Panc1 (cell line): ENCODE measurements around the gene LCOR.

ENCODE experiments used
- POLR2AphosphoS5 ChIP-seq: IDR thresholded peaks from 2 replicates; pipeline ENCODE4 v1.6.1; 2012; ENCODE audit warnings: mild to moderate bottlenecking, low read depth, low read length, moderate library complexity
- REST ChIP-seq, 2 experiments: IDR thresholded peaks; 2 replicates each; pipeline ENCODE4 v1.6.1; 2011 to 2012; ENCODE audit warnings: low read depth in 2 of 2, control low read depth in 1 of 2, low read length in 1 of 2, mild to moderate bottlenecking in 1 of 2, moderate library complexity in 1 of 2; ENCODE audit not compliant: insufficient read depth in 1 of 2
- SIN3A ChIP-seq: IDR thresholded peaks from 2 replicates; pipeline ENCODE4 v1.6.1; 2012; ENCODE audit warnings: low read depth, mild to moderate bottlenecking, low read length, moderate library complexity, borderline replicate concordance; ENCODE audit not compliant: insufficient read depth
- TCF7L2 ChIP-seq: IDR thresholded peaks from 2 replicates; pipeline ENCODE4 v1.6.1; 2011; ENCODE audit warnings: mild to moderate bottlenecking, low read depth, low read length, inconsistent platforms
- TF ChIP-seq, protein P1 (sequence below): fragments of 450-650 bp; IDR thresholded peaks from 2 replicates; pipeline ENCODE4 v1.5.1; 2017; ENCODE audit warnings: mild to moderate bottlenecking

GRCh38 chr10:96991313-96991841 is 159.3 kb downstream of the LCOR start:
- TF ChIP-seq, protein P1, sequence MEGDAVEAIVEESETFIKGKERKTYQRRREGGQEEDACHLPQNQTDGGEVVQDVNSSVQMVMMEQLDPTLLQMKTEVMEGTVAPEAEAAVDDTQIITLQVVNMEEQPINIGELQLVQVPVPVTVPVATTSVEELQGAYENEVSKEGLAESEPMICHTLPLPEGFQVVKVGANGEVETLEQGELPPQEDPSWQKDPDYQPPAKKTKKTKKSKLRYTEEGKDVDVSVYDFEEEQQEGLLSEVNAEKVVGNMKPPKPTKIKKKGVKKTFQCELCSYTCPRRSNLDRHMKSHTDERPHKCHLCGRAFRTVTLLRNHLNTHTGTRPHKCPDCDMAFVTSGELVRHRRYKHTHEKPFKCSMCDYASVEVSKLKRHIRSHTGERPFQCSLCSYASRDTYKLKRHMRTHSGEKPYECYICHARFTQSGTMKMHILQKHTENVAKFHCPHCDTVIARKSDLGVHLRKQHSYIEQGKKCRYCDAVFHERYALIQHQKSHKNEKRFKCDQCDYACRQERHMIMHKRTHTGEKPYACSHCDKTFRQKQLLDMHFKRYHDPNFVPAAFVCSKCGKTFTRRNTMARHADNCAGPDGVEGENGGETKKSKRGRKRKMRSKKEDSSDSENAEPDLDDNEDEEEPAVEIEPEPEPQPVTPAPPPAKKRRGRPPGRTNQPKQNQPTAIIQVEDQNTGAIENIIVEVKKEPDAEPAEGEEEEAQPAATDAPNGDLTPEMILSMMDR = no peak
- TF ChIP-seq TCF7L2 = no peak
- no peak for TF ChIP-seq REST (IDR thresholded peaks at IDR 0.05; ENCODE audit: insufficient read depth in 1 of 2, low read depth in 2 of 2, low read length in 1 of 2)
- no peak for TF ChIP-seq POLR2AphosphoS5
- TF ChIP-seq SIN3A = no peak
